Measurements from ENCODE around the gene SMTNL1. TPM values are rescaled to one million over a fixed set of nuclear protein-coding genes. Genes with fewer than 3 reads are reported as not detected.

Gene SMTNL1
- total RNA-seq, 4 donors from 2014 or later, result not detected

- TF ChIP-seq CTCF (IDR thresholded peaks at IDR 0.05; ENCODE audit: low read depth), result no peak
Observed at GRCh38 chr11:57512646-57513451, 24.5 kb upstream of the SMTNL1 start.

GRCh38 chr11:57513452-57513795, 24.0 kb upstream of the SMTNL1 start:
- TF ChIP-seq CTCF (IDR thresholded peaks at IDR 0.05; ENCODE audit: low read depth), result no peak

- TF ChIP-seq CTCF (IDR thresholded peaks at IDR 0.05; ENCODE audit: low read depth), result no peak
Observed at GRCh38 chr11:57513911-57514537, 23.4 kb upstream of the SMTNL1 start.

GRCh38 chr11:57514538-57515331, 22.7 kb upstream of the SMTNL1 start:
- TF ChIP-seq CTCF (IDR thresholded peaks at IDR 0.05; ENCODE audit: low read depth), result no peak

- TF ChIP-seq CTCF (IDR thresholded peaks at IDR 0.05; ENCODE audit: low read depth), result no peak
Observed at GRCh38 chr11:57515332-57516060, 21.9 kb upstream of the SMTNL1 start, which contains the start of gene SLC43A1. Gene SLC43A1, minus strand, starts transcription at chr11:57515702. Its CDS starts 1,591 bp downstream, at chr11:57514111.

GRCh38 chr11:57516061-57516443, 21.3 kb upstream of the SMTNL1 start:
- no peak for TF ChIP-seq CTCF (IDR thresholded peaks at IDR 0.05; ENCODE audit: low read depth)
